Lung microvascular endothelial cell (primary cell): ENCODE measurements around the gene TMUB2. TPM values are rescaled to one million over a fixed set of nuclear protein-coding genes. Genes with fewer than 3 reads are reported as not detected.
"Not testable (repeated sequence)": the region's sequence is repeated elsewhere in the genome, so short reads cannot be mapped to it uniquely, and the experiment has no call there.

Experiments used
- DNase-seq, 2 donors: peaks; one replicate each; pipeline versions ENCODE4 v3.0.0 to v3.0.0-alpha.2; 2010; ENCODE audit warnings: low read depth in 2 of 2
- total RNA-seq: library from RNA; depleted of rRNA; stranded (reverse); fragments of >200 nt; gene quantifications from 2 replicates; pipeline ENCODE4 v1.2.1, GENCODE V29; 2014

Gene TMUB2
- 23.5 and 39.9 TPM in 2 replicates for total RNA-seq

DNA sequence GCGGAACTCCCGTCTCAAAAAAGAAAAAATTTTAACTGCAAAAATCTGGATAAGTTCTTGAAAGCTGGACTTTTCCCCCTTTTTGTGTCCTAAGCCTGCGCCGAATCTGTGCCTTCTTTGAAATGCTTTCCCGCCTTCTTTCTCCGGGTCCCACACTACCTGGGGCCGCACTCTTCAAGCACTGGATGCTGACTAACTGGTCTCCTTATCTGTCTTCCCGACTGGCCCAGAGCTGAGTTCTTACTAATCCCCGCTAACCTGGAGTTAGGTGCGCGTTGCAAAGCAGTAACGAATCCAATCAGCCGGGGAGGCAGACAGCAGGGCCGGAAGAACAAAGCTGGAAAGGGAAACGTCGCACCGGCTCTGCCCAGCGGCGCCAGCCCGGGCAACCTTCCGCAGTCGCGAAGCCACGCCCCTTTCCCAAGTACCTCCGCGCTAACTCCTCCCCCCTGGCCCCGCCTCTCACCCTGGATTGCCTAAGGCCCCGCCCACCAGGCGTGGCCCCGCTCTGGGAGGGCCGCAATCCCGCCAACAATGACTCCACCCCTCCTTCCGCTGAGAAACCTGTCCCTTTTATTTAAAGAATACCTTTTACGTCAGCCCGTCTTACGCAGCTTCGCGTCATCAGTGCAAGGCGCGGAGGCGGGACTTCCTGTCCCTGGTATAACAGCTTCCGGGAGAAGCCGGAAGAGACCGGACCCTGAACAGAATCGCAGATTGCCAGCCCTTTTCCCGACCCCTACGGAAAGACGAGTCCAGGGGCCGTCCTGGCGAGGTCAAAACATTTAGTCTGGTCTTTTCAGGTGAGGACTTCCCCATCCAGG, at the start of gene TMUB2:
TMUB2 (plus strand) TSS at position 666 of the 824 bp plus-strand sequence. CDS start 737 bp downstream, outside the sequence.
- peak; percentile 100 for DNase-seq

- DNase-seq, result peak; percentile 91 to 97
Measured at GRCh38 chr17:44137891-44138709, 48.7 kb upstream of the TMUB2 start.

DNA sequence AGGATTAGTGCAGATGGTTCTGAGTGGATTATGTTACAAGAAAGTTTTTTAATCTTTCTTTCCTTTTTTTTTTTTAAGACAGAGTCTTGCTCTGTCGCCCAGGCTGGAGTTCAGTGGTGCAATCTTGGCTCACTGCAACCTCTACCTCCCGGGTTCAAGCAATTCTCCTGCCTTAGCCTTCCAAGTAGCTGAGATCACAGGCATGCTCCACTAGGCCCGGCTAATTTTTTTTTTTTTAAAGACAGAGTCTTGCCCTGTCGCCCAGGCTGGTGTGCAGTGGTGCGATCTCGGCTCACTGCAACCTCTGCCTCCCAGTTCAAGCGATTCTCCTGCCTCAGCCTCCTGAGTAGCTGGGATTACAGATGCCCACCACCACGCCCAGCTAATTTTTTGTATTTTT, 42.9 kb upstream of the TMUB2 start:
- DNase-seq, result not testable (repeated sequence)

- no peak for DNase-seq
Measured at GRCh38 chr17:44144966-44145739, 41.6 kb upstream of the TMUB2 start.

- DNase-seq, result no peak
Measured at GRCh38 chr17:44146375-44147346, 40.1 kb upstream of the TMUB2 start.

- DNase-seq, result no peak
Measured at GRCh38 chr17:44147812-44148211, 39.0 kb upstream of the TMUB2 start.

- not testable (repeated sequence) for DNase-seq
Measured at GRCh38 chr17:44149066-44149465, 37.7 kb upstream of the TMUB2 start.

GRCh38 chr17:44149750-44150329, 36.9 kb upstream of the TMUB2 start:
- no peak for DNase-seq

DNA sequence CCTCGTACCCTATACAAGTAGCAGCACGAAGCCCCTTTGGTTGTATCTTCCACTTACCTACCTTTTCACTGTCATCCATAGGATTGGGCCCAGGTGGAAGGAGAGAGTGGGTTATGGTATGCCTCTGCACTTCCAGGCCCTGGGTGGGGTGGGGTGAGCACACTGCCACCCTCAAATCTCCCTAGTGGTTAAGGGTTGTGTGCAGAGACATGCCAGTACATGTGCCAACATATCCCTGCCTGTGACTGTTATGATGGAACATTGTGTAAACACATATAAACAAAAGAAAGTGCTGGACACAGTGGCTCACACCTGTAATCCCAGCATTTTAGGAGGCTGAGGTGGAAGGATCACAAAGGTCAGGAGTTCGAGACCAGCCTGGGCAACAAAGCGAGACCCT, 33.9 kb upstream of the TMUB2 start:
- no peak for DNase-seq

DNA sequence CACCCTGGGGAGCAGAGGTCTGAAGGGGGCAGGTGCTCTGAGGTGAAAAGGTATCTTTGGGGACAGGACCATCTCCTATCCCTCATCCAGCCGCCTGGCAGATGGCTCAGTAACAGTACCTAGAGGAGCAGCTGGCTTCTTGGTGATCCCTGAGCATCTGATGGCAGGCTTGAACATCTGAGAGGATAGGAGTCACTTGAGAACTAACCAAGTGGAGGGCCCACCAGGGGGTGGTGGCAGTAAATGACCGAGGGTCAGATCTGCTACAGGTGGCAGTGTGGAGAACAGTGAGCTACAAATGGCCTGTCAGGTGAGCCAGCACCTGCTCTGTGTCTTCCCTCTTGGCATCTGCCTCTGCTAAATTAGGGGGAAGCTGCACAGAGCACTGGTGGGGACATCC, 31.3 kb upstream of the TMUB2 start:
- no peak for DNase-seq

DNA sequence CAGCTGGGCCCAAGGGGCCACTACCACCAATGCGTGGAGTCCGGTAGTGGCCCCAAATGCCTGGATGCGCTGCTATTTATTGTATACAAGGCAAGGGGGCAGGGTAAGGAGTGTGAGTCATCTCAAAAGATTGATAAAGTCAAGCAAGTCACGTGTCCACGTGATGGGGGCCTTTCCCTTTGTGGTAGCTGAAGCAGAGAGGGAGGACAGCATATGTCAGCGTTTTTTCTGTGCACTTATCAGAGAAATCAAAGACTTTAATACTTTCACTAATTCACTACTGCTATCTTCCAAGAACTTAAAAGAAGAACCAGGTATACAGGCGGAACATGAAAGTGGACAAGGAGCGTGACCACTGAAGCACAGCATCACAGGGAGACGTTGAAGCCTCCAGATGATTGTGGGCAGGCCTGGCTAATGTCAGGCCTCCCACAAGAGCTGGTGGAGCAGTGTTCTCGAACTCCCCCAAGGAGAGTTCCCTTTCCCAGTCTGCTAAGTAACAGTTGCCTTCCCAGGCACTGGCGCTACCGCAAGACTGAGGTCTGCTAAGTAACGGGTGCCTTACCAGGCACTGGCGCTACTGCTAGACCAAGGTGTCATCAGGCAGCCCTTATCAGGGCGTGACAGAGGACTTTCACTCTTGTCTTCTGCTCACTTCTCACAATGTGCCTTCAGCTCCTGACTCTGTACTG, 27.1 kb upstream of the TMUB2 start:
- DNase-seq, result no peak

- DNase-seq, result no peak
Measured at GRCh38 chr17:44164476-44164875, 22.3 kb upstream of the TMUB2 start.

DNA sequence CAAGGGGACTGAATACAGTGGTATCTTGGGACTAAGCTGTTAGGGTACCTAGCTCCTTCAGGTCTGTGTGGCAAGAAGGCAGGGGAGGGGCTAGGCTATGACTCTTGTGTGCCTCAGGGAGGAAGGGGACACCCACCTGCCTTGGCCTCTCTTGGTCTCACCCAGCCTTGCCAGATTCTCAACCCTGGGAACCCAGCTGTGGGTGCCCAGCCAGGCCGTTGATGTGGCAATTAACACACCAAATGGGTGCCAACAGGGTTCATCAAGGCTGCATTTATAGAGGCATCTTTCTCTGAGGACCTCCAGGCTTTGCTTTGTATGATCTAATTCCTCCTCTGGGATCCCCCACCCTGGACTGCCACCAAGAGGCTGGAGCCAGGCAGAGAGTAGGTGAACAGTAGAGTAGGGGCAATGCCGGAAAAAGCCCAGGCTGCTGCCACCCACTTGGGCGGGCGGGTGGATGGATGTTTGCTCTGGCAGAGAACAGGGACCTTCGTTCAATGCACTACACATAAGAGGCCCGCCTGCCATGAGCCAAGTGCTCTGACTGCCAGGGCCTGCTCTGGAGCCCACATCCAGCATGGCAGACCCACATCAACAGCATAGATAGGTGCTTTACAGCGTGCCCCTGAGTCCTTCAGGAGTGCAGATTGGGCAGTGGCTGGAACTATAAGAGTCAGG, 19.5 kb upstream of the TMUB2 start:
- no peak for DNase-seq

DNA sequence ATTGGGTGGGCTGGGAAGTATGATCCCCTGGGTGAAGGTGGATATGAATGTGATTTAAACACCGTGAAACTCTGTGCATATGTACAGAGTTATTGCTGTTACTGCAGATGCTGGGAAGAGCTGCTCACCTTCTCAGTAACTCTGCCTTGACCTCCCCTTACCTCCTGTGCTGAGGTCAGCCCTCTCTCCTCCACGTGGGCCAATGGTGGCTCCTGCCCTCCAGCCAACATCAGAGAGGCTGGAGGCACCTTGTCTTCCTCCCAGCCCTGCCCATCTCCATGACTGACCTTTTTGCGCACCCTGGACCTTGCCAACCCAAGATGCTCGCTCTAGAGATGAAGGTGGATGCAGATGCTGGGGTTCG, 16.7 kb upstream of the TMUB2 start:
- no peak for DNase-seq

GRCh38 chr17:44170499-44171201, 16.1 kb upstream of the TMUB2 start, which contains the start of gene ASB16:
TSS of gene ASB16 (plus strand) at chr17:44170704. CDS start at chr17:44170790, 86 bp downstream.
- no peak for DNase-seq

DNA sequence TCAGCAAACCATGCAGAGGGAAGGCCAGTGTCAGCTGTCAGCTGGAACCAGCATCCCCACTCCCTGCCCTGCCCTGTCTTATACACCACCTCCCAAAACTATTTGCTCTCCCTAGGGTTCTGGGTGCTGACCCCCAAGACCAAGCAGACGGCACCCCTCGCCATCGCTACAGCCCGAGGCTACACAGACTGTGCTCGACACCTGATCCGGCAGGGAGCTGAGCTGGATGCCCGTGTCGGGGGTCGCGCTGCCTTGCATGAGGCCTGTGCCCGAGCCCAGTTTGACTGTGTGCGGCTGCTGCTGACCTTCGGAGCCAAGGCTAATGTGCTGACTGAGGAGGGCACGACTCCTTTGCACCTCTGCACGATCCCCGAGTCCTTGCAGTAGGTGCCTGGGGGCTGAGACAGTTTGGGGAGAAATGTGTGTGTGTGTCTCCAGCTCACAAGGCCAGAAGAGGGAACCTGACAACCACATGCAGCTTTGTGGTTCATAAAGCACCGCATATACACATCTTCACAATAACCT, 14.8 kb upstream of the TMUB2 start:
- no peak for DNase-seq

GRCh38 chr17:44174427-44174826, 12.3 kb upstream of the TMUB2 start:
- no peak for DNase-seq

DNA sequence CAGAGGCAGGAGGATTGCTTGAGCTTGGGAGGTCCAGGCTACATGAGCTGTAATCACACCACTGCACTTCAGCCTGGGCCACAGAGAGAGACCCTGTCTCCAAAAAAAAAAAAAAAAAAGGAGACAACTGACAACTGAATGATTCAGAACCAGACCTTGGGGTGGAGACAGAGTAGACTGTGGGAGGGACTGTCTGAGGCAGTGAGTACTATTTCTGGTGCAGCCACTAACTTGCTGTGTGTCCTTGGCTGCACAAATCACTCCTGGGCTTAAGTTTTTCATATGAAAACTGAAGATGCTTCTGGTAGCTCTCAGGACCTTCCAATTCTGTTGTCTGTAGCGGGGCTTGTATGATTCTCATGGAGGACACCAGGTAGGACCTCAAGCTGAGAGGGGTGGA, 10.5 kb upstream of the TMUB2 start:
- no peak for DNase-seq
